A673 (cell line): ENCODE results near the gene SHROOM3.

ENCODE experiments used
- EZH2 ChIP-seq: fragments of 200-600 bp; sonication (generic); IDR thresholded peaks from 2 replicates; pipeline ENCODE4 v1.6.1; 2017; ENCODE audit warnings: borderline replicate concordance, low read depth, mild to moderate bottlenecking, mixed read lengths, antibody characterized with exemption, low read length; ENCODE audit not compliant: poor library complexity, severe bottlenecking
- TF ChIP-seq, protein P1 (sequence below): fragments of 300-800, 200-600 bp; sonication (generic); conservative IDR thresholded peaks from 2 replicates; pipeline ENCODE4 v1.5.1; 2017; ENCODE audit warnings: low read depth, mild to moderate bottlenecking, antibody characterized with exemption, low read length, moderate library complexity, mixed read lengths

DNA sequence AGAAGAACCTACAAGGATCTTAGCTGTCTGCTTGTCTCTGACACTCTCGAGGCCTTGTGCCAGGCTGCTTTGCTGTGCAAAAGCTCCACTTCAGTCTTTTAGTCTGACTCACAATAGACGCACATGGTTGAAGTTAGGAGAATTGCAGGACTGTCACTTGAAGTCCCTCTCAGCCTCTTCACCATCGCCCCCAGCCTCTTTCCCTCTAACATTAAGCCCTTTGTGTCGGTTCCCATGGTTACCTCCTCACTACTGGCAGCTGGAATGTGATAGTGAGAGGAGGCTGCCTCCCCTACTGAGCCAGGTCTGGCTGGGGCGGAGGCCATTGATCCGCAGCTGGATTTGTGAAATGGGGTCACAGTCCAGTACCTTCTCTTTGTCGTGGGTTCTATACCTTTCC is 261.1 kb downstream of the SHROOM3 start:
- TF ChIP-seq, protein P1, sequence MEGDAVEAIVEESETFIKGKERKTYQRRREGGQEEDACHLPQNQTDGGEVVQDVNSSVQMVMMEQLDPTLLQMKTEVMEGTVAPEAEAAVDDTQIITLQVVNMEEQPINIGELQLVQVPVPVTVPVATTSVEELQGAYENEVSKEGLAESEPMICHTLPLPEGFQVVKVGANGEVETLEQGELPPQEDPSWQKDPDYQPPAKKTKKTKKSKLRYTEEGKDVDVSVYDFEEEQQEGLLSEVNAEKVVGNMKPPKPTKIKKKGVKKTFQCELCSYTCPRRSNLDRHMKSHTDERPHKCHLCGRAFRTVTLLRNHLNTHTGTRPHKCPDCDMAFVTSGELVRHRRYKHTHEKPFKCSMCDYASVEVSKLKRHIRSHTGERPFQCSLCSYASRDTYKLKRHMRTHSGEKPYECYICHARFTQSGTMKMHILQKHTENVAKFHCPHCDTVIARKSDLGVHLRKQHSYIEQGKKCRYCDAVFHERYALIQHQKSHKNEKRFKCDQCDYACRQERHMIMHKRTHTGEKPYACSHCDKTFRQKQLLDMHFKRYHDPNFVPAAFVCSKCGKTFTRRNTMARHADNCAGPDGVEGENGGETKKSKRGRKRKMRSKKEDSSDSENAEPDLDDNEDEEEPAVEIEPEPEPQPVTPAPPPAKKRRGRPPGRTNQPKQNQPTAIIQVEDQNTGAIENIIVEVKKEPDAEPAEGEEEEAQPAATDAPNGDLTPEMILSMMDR, result no peak
- TF ChIP-seq EZH2, result no peak
